Breast epithelium (tissue), 4 donors: Measurements from ENCODE around the gene C5orf24. TPM values are rescaled to one million over a fixed set of nuclear protein-coding genes. Genes with fewer than 3 reads are reported as not detected.
"Not testable (repeated sequence)": the region's sequence is repeated elsewhere in the genome, so short reads cannot be mapped to it uniquely, and the experiment has no call there.

Experiments
- DNase-seq, 2 donors: peaks; one replicate each; pipeline ENCODE4 v3.0.0-alpha.2; 2019; ENCODE audit warnings: low spot score in 2 of 2
- H3K27ac ChIP-seq, 2 donors: fragments of 200-600 bp; sonication (generic) in 1 of 2; one replicate each; pipeline ENCODE4 v1.5.1; 2016 to 2019; ENCODE audit warnings: mild to moderate bottlenecking in 1 of 2
- H3K27me3 ChIP-seq, 2 donors: fragments of 200-600 bp; sonication (generic) in 1 of 2; one replicate each; pipeline versions ENCODE4 v1.5.1 to v1.6.0; 2017 to 2019; ENCODE audit warnings: control low read depth in 1 of 2, mild to moderate bottlenecking in 1 of 2
- H3K36me3 ChIP-seq: fragments of 200-600 bp; one replicate; pipeline ENCODE4 v1.5.1; 2019
- H3K4me1 ChIP-seq, 2 donors: fragments of 200-600 bp; sonication (generic); one replicate each; pipeline ENCODE4 v1.5.1; 2016 to 2019; ENCODE audit warnings: control low read depth in 1 of 2
- H3K4me3 ChIP-seq, 3 donors: fragments of 200-600 bp; sonication (generic); 1 replicate in 2 of 3; 2 replicates in 1 of 3; pipeline ENCODE4 v1.5.1; 2016 to 2019; ENCODE audit warnings: mild to moderate bottlenecking in 3 of 3, moderate library complexity in 2 of 3
- H3K9me3 ChIP-seq, 2 donors: fragments of 200-600 bp; sonication (generic) in 1 of 2; one replicate each; pipeline ENCODE4 v1.5.1; 2016 to 2019; ENCODE audit warnings: control low read depth in 1 of 2
- POLR2A ChIP-seq: fragments of 450-650 bp; IDR thresholded peaks from one replicate; pipeline ENCODE4 v1.6.1; 2016; ENCODE audit warnings: antibody characterized with exemption, mild to moderate bottlenecking, moderate library complexity
- POLR2AphosphoS5 ChIP-seq, 3 donors: sonication (generic); formaldehyde crosslinking; IDR thresholded peaks; one replicate each; pipeline ENCODE4 v1.6.1; 2017; ENCODE audit warnings: antibody characterized with exemption in 3 of 3
- intact Hi-C: fragments of 100-400 bp; cut with DNase I; formaldehyde crosslinking; loops from one replicate; pipeline ENCODE4 v1.15.1; 2023; ENCODE audit warnings: low total_unique reads
- total RNA-seq, 3 donors: library from RNA; depleted of rRNA; stranded (reverse); fragments of >200 nt; gene quantifications; one replicate each; pipeline ENCODE4 v1.1.0, GENCODE V29; 2016
- TF ChIP-seq, protein P1 (sequence below), 3 donors: fragments of 450-650 bp; IDR thresholded peaks; one replicate each; pipeline ENCODE4 v1.5.1; 2016 to 2017; ENCODE audit warnings: antibody characterized with exemption in 3 of 3, mild to moderate bottlenecking in 3 of 3, moderate library complexity in 3 of 3

Gene C5orf24
- total RNA-seq, 3 donors from 2014 or later, result 33.4 to 44.5 (median 41.6) TPM

DNA sequence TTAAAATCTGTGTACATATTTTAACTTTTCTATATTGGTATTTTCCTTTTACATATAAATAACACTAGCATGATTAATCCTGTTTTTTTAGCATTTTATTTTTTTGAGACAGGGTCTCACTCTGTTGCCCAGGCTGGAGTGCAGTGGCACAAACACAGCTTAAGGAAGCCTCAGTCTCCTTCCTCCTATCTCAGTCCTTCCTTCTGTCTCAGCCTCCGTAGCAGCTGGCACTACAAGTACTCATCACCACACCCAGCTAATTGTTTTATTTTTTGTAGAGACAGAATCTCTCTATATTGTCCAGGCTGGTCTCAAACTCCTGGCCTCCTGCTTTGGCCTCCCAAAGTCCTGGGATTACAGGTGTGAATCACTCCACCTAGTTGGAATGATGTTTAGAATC, 1.5 kb upstream of the C5orf24 start:
- TF ChIP-seq, protein P1, sequence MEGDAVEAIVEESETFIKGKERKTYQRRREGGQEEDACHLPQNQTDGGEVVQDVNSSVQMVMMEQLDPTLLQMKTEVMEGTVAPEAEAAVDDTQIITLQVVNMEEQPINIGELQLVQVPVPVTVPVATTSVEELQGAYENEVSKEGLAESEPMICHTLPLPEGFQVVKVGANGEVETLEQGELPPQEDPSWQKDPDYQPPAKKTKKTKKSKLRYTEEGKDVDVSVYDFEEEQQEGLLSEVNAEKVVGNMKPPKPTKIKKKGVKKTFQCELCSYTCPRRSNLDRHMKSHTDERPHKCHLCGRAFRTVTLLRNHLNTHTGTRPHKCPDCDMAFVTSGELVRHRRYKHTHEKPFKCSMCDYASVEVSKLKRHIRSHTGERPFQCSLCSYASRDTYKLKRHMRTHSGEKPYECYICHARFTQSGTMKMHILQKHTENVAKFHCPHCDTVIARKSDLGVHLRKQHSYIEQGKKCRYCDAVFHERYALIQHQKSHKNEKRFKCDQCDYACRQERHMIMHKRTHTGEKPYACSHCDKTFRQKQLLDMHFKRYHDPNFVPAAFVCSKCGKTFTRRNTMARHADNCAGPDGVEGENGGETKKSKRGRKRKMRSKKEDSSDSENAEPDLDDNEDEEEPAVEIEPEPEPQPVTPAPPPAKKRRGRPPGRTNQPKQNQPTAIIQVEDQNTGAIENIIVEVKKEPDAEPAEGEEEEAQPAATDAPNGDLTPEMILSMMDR (IDR thresholded peaks at IDR 0.05), result no peak
- TF ChIP-seq POLR2AphosphoS5 (IDR thresholded peaks at IDR 0.05) (no peak), POLR2A (no peak)
- DNase-seq, result no peak
- Histone ChIP-seq H3K4me1 (peaks cover 0 to 11% of the 10 kb centered on the region in 2 donors), H3K27ac (no peak overlapping the region), H3K9me3 (no peaks in the 10 kb centered on the region), H3K36me3 (no peaks in the 10 kb centered on the region), H3K27me3 (no peaks in the 10 kb centered on the region), H3K4me3 (no peak overlapping the region)
- intact Hi-C loops, result no loop called here

DNA sequence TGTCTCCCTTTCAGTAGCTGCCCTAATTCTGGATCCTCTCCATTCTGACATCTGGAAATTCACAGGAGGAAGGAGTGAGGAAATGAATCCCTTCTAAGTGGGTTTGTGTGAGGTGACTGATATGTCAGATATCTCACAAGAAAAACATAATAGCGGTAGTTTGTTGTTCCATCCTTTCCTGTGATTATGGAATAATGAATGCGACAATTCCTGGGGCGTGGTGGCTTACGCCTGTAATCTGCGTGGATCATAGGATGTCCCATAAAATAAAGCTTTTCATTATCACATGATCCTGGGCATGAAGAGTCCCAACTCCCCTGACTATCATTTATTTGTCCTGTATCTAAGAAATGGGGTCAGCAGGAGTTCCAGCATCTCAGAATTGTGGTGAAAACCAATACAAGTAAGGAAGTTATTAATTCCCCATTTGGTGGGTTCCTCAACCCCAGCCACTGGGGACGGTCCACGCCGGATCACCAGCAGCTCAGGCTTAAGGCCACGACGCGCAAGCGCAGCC, 375 bp upstream of the C5orf24 start:
- no peaks in the 10 kb centered on the region for H3K9me3 ChIP-seq
- TF ChIP-seq POLR2AphosphoS5 (IDR thresholded peaks at IDR 0.05), result no peak
- TF ChIP-seq, protein P1 (IDR thresholded peaks at IDR 0.05), result no peak
- TF ChIP-seq POLR2A, result no peak
- H3K4me3 ChIP-seq, result peak overlapping the region; percentile 89 to 95 (median 92)
- peaks cover 0 to 11% of the 10 kb centered on the region in 2 donors for H3K4me1 ChIP-seq
- H3K27ac ChIP-seq, result peak overlapping the region; percentile 92 to 95
- H3K36me3 ChIP-seq, result no peaks in the 10 kb centered on the region
- intact Hi-C loops, result no loop called here
- DNase-seq, result no peak
- H3K27me3 ChIP-seq, result no peaks in the 10 kb centered on the region

DNA sequence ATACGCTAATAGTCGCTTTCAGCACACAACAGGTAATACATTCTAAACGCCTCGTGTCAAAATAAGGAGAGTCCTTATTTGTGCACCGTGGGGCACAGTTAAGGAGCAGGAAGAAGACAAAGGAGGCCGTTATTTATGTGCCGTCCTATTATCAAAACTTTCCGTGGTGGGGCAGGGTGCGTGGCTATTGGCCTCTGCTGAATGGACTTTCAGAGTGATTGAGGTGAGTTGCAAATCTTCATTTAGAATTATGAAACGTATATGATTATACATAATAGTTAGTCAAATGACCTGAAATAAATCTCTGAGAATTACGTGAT, 833 bp downstream of the C5orf24 start:
- Histone ChIP-seq H3K27ac (peak overlapping the region; percentile 92 to 95), H3K36me3 (no peaks in the 10 kb centered on the region), H3K27me3 (no peaks in the 10 kb centered on the region), H3K9me3 (no peaks in the 10 kb centered on the region), H3K4me1 (peaks cover 0 to 11% of the 10 kb centered on the region in 2 donors), H3K4me3 (peak overlapping the region; percentile 89 to 95 (median 92))
- intact Hi-C loops, result no loop called here
- DNase-seq, result no peak
- TF ChIP-seq POLR2AphosphoS5 (IDR thresholded peaks at IDR 0.05), result no peak
- TF ChIP-seq, protein P1 (IDR thresholded peaks at IDR 0.05), result no peak
- no peak for TF ChIP-seq POLR2A

DNA sequence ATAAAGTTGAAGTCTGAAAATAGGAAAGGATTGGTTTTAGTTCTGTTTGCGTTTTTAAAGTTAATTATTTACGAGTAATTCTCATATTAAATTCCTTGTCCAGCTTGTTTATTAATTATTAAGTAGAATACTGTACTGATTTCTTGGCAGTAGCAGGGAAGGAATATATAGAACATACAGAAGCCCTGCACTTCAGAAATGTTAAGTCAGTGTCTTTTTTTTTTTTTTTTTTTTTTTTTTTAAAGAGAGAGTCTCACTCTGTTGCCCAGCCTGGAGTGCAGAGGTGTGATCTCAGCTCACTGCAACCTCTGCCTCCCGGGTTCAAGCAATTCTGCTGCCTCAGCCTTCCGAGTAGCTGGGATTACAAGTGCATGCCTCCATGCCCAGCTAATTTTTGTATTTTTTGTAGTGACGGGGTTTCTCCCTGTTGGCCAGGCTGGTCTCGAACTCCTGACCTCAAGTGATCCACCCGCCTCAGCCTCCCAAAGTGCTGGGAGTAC, 3.7 kb downstream of the C5orf24 start:
- H3K4me3 ChIP-seq, H3K36me3 ChIP-seq, intact Hi-C loops, H3K27me3 ChIP-seq, H3K27ac ChIP-seq, H3K9me3 ChIP-seq, DNase-seq: not testable (repeated sequence)
- H3K4me1 ChIP-seq, result peaks cover 0 to 11% of the 10 kb centered on the region in 2 donors

DNA sequence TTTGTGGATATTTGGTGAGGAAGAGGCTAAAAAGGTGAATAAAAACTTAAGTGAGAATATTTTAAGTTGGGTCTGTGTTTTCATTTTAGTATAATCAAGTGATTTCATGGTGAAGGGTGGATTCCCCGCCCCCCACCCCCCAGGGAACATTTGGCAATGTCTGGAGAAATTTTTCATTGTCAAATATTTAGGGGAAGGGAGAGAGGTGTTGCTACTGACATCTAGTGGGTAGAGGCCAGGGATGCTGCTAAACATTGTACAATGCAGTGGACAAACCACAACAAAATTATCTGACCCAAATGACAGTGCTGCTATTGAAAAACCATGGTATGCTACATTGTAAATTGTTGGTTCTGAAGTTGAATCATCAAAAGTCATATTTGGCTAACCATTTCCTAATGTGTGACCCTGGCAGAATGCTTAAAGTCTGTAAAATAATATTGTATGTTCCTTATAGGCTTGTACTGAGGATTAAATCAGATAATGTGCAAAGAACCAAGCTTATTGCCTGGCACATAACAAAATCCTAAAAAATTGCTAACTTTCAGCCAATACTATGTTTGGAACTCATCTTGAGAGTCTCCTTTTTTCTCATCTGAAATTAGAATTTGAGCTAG, 5.6 kb downstream of the C5orf24 start:
- no peaks in the 10 kb centered on the region for H3K9me3 ChIP-seq
- no peak for DNase-seq
- no peak overlapping the region for H3K4me3 ChIP-seq
- peaks cover 0 to 11% of the 10 kb centered on the region in 2 donors for H3K4me1 ChIP-seq
- intact Hi-C loops, result no loop called here
- H3K27me3 ChIP-seq, result no peaks in the 10 kb centered on the region
- peaks cover 3% of the 10 kb centered on the region for H3K36me3 ChIP-seq
- H3K27ac ChIP-seq, result no peak overlapping the region
- TF ChIP-seq POLR2AphosphoS5 (IDR thresholded peaks at IDR 0.05) (no peak), POLR2A (no peak)
- TF ChIP-seq, protein P1 (IDR thresholded peaks at IDR 0.05), result no peak

DNA sequence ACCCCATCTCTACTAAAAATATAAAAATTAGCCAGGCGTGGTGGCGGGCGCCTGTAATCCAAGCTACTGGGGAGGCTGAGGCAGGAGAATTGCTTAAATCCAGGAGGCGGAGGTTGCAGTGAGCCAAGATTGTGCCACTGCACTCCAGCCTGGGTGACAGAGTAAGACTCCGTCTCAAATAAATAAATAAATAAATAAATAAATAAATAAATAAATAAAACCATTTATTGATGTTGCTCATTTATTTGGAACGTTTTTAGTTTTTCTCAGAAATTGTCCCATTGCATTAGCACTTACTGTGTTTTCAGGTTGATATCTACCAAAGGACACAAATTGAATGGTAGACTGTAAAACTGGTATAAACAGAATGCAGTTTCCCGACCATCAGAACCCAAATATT, 10.7 kb downstream of the C5orf24 start:
- H3K4me3 ChIP-seq, DNase-seq, H3K36me3 ChIP-seq, H3K27me3 ChIP-seq, H3K27ac ChIP-seq, H3K9me3 ChIP-seq, intact Hi-C loops, H3K4me1 ChIP-seq: not testable (repeated sequence)
